K562 (cell line): Measurements from ENCODE around the gene LRRTM4. TPM values are rescaled to one million over a fixed set of nuclear protein-coding genes. Genes with fewer than 3 reads are reported as not detected.

Source experiments
- ATAC-seq: fragments of 200-7000 bp; cut with Tn5 transposase; 3 replicates; pipeline ENCODE4 v1.9.1; 2020; ENCODE audit warnings: moderate library complexity
- BruUV-seq: library from RNA; stranded (reverse); fragments of 400-500 nt; replicated peaks from 2 replicates; lab custom pipeline; 2021; lab: Mats Ljungman, UMichigan
- CTCF ChIA-PET: fragments of 300-600 bp; formaldehyde crosslinking; extraction: SDS; loops from one replicate; lab custom pipeline; 2021; ENCODE audit warnings: low intra/inter-chr PET ratio; lab: Yijun Ruan, JAX
- POLR2A ChIA-PET: fragments of 300-600, 350-650 bp; sonication (Branson Sonifier 250); formaldehyde crosslinking; extraction: SDS; loops from one replicate; lab custom pipeline; 2021; ENCODE audit warnings: antibody characterized with exemption, inconsistent platforms; lab: Yijun Ruan, JAX
- DNase-seq, 4 experiments: peaks; one replicate each; pipeline versions ENCODE4 v3.0.0 to v3.0.0-alpha.2; 2011 to 2018; ENCODE audit warnings: low spot score in 3 of 4, mixed read lengths in 3 of 4; ENCODE audit errors: extremely low read depth in 1 of 4
- FAIRE-seq: peaks from 2 replicates; lab custom pipeline; 2011; peaks lifted over from hg19 to GRCh38; lab: Jason Lieb, UNC
- H2AFZ ChIP-seq: 2 replicates; pipeline ENCODE4 v1.6.0; 2011; ENCODE audit warnings: low read depth, low read length, control low read depth, inconsistent platforms
- H3K27ac ChIP-seq: fragments of 200-600 bp; 3 replicates; pipeline ENCODE4 v1.8.0; 2011; ENCODE audit warnings: low read depth, mild to moderate bottlenecking, control low read depth, inconsistent platforms, low read length, moderate library complexity, mixed read lengths; ENCODE audit errors: extremely low read depth
- H3K27me3 ChIP-seq, 2 experiments: fragments of 300-600 bp in 1 of 2; 2 replicates in 1 of 2; 3 replicates in 1 of 2; pipeline versions ENCODE4 v1.6.0 to v1.8.0; 2011; ENCODE audit warnings: inconsistent platforms in 2 of 2, low read length in 2 of 2, mild to moderate bottlenecking in 1 of 2, mixed read lengths in 1 of 2, moderate library complexity in 1 of 2; ENCODE audit not compliant: control insufficient read depth in 2 of 2, insufficient read depth in 2 of 2
- H3K36me3 ChIP-seq: fragments of 300-600 bp; 3 replicates; pipeline ENCODE4 v1.8.0; 2011; ENCODE audit warnings: mild to moderate bottlenecking, low read length, inconsistent platforms; ENCODE audit not compliant: control insufficient read depth, insufficient read depth
- H3K4me1 ChIP-seq, 2 experiments: fragments of 200-600 bp in 1 of 2; replicated peaks in 1 of 2; 2 replicates in 1 of 2; 3 replicates in 1 of 2; pipeline versions ENCODE4 v1.5.1 to v1.8.0; 2011; ENCODE audit warnings: inconsistent platforms in 2 of 2, low read length in 2 of 2, mild to moderate bottlenecking in 1 of 2, mixed read lengths in 1 of 2, moderate library complexity in 1 of 2; ENCODE audit not compliant: control insufficient read depth in 2 of 2, insufficient read depth in 2 of 2
- H3K4me2 ChIP-seq: 2 replicates; pipeline ENCODE4 v1.6.1; 2011; ENCODE audit warnings: low read length, control low read depth, inconsistent platforms, mixed read lengths; ENCODE audit not compliant: insufficient read depth
- H3K4me3 ChIP-seq: fragments of 200-600 bp; sonication (generic), shearing (Covaris generic); 2 replicates; pipeline ENCODE4 v1.5.1; 2016; ENCODE audit warnings: control low read depth, inconsistent platforms
- H3K79me2 ChIP-seq: fragments of 200-600 bp; 3 replicates; pipeline ENCODE4 v1.8.0; 2011; ENCODE audit warnings: low read length, inconsistent platforms; ENCODE audit not compliant: control insufficient read depth, insufficient read depth
- H3K9ac ChIP-seq, 2 experiments: 2 replicates each; pipeline versions ENCODE4 v1.6.0 to v1.6.1; 2011; ENCODE audit warnings: low read depth in 2 of 2, low read length in 2 of 2, control low read depth in 1 of 2, inconsistent platforms in 1 of 2, mild to moderate bottlenecking in 1 of 2, mixed read lengths in 1 of 2; ENCODE audit not compliant: insufficient read depth in 1 of 2
- H3K9me1 ChIP-seq: one replicate; pipeline ENCODE4 v1.6.0; 2011; ENCODE audit warnings: inconsistent platforms, mild to moderate bottlenecking, low read length, moderate library complexity; ENCODE audit not compliant: control insufficient read depth, insufficient read depth
- H3K9me3 ChIP-seq: replicated peaks from 2 replicates; pipeline ENCODE4 v1.5.1; 2011; ENCODE audit warnings: low read depth, low read length, inconsistent platforms; ENCODE audit not compliant: control insufficient read depth, insufficient read depth
- H4K20me1 ChIP-seq: replicated peaks from 2 replicates; pipeline ENCODE4 v1.6.1; 2011; ENCODE audit warnings: low read length, inconsistent platforms, mixed read lengths; ENCODE audit not compliant: control insufficient read depth, insufficient read depth
- BACH1 ChIP-seq: fragments of 200-800 bp; sonication (Bioruptor generic); IDR thresholded peaks from 2 replicates; pipeline ENCODE4 v1.6.1; 2016; ENCODE audit warnings: missing genetic modification characterization, missing compliant biosample characterization
- CHD4 ChIP-seq: fragments of 200-600 bp; sonication (generic); IDR thresholded peaks from 3 replicates; pipeline ENCODE4 v1.6.1; 2012; ENCODE audit warnings: low read depth, mild to moderate bottlenecking, mixed read lengths, low read length, inconsistent platforms; ENCODE audit not compliant: insufficient read depth, insufficient replicate concordance, poor library complexity, severe bottlenecking
- FIP1L1 ChIP-seq: fragments of 200-400 bp; formaldehyde crosslinking; IDR thresholded peaks from 2 replicates; pipeline ENCODE4 v1.6.1; 2018; ENCODE audit warnings: mild to moderate bottlenecking, low read depth, low read length; ENCODE audit not compliant: poor library complexity, severe bottlenecking
- KDM4B ChIP-seq, 2 experiments: fragments of 450-650 bp in 1 of 2; sonication (generic) in 1 of 2; IDR thresholded peaks; 2 replicates each; pipeline ENCODE4 v1.6.1; 2016 to 2017; ENCODE audit warnings: borderline replicate concordance in 2 of 2, antibody characterized with exemption in 1 of 2, low read depth in 1 of 2, mild to moderate bottlenecking in 1 of 2
- MAFF ChIP-seq: IDR thresholded peaks from 2 replicates; pipeline ENCODE4 v1.6.1; 2012; ENCODE audit warnings: low read length, improper control_type of control experiment
- MCM3 ChIP-seq: fragments of 450-650 bp; IDR thresholded peaks from 2 replicates; pipeline ENCODE4 v1.6.1; 2016
- RUNX1 ChIP-seq: sonication (generic); IDR thresholded peaks from 2 replicates; pipeline ENCODE4 v1.6.1; 2016; ENCODE audit warnings: antibody characterized with exemption, low read depth
- SNRNP70 ChIP-seq: fragments of 200-400 bp; formaldehyde crosslinking; optimal IDR thresholded peaks from 2 replicates; pipeline ENCODE3; 2017; ENCODE audit warnings: low read depth, low read length
- SPI1 ChIP-seq: IDR thresholded peaks from 2 replicates; pipeline ENCODE4 v1.6.1; 2011; ENCODE audit warnings: low read depth, low read length, control low read depth, borderline replicate concordance
- ZNF3 ChIP-seq: fragments of 250-450 bp; sonication (Bioruptor Pico); IDR thresholded peaks from 2 replicates; pipeline ENCODE4 v1.5.0; 2021; ENCODE audit warnings: mild to moderate bottlenecking, moderate library complexity
- ZNF444 ChIP-seq: fragments of 250-450 bp; sonication (Bioruptor Pico); IDR thresholded peaks from 2 replicates; pipeline ENCODE4 v1.4.0; 2020; ENCODE audit warnings: mild to moderate bottlenecking, moderate library complexity
- ZNF780A ChIP-seq: fragments of 250-450 bp; sonication (Bioruptor Pico); IDR thresholded peaks from 2 replicates; pipeline ENCODE4 v1.5.0; 2021; ENCODE audit warnings: mild to moderate bottlenecking
- WGBS: fragments of 100-300 bp; shearing (Covaris generic); methylation state at CpG from one replicate; pipeline ENCODE4 v1.1.6; 2016; ENCODE audit warnings: low coverage, mixed read lengths; ENCODE audit not compliant: insufficient coverage; ENCODE audit errors: missing lambda C conversion rate; 5-methylcytosine and 5-hydroxymethylcytosine counted together
- in situ Hi-C: fragments of 300-500 bp; cut with MboI; formaldehyde crosslinking; loops from 4 replicates; pipeline ENCODE4 v1.15.0; 2018; ENCODE audit warnings: inconsistent platforms, mixed read lengths
- intact Hi-C: fragments of 100-400 bp; cut with micrococcal nuclease; formaldehyde crosslinking; loops from 2 replicates; pipeline ENCODE4 v1.14.2; 2022
- polyA plus RNA-seq, 8 experiments: library from polyadenylated mRNA; depleted of rRNA in 4 of 8; stranded (reverse) in 5 of 8; unstranded in 3 of 8; fragments of >200 nt; fragmentation: Nextera tagmentation in 2 of 8; fragmentation: Illumina TruSeq in 1 of 8; extraction: Ambion mirVana in 2 of 8; extraction: Trizol in 1 of 8; gene quantifications; 2 replicates each; pipeline versions ENCODE4 v1.2.1 to v1.2.3, GENCODE V29; 2011 to 2014; ENCODE audit warnings: inconsistent platforms in 1 of 8, missing spikeins in 1 of 8
- total RNA-seq, 7 experiments: library from RNA; depleted of rRNA in 6 of 7; stranded (reverse); fragments of >200 nt in 6 of 7; fragmentation: Illumina TruSeq in 2 of 7; extraction: Trizol in 2 of 7; gene quantifications; 2 replicates each; pipeline versions ENCODE4 v1.2.1 to v1.2.3, GENCODE V29; 2011 to 2021; ENCODE audit warnings: low replicate concordance in 1 of 7
- TF ChIP-seq, protein P1 (sequence below): fragments of 450-650 bp; conservative IDR thresholded peaks from 2 replicates; pipeline ENCODE4 v1.6.1; 2016; ENCODE audit warnings: missing genetic modification characterization, low read depth, mild to moderate bottlenecking, control low read depth, missing compliant biosample characterization
- TF ChIP-seq, protein P2 (sequence below): sonication (generic); formaldehyde crosslinking; IDR thresholded peaks from 2 replicates; pipeline ENCODE4 v1.8.0; 2022; ENCODE audit warnings: missing genetic modification reagents, mild to moderate bottlenecking, borderline replicate concordance
- TF ChIP-seq, protein P3 (sequence below): IDR thresholded peaks from 2 replicates; pipeline ENCODE4 v1.6.1; 2012; ENCODE audit warnings: low read depth, low read length, improper control_type of control experiment, borderline replicate concordance

Gene LRRTM4
- total and polyA plus RNA-seq, 9 of the 15 experiments (the other 6 are each of a cell fraction or from before 2014, with no cell fraction given) = 0.04 TPM; not detected in 6

DNA sequence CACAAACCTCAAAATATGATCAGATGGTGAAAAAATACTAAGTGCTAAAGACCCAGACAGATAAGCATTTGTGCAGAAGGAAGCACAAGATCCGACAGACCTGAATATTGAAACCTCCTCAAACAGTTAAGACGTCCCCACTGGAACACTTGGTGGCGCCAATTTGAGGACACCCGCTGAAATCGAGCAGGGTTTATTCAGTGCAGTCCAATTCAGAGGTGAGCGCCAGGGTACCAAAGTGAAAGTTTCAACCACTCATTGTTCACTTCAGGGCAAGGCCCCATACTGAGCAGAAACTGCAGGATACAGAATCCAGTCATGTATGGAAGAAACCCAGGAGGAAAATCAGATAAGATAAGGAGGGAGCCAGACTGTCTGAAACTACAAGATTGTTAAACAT lies 417.6 kb downstream of the LRRTM4 start:
- BruUV-seq = no TSS peak
- ChIA-PET CTCF (no interaction called here), POLR2A (no interaction called here)
- H2AFZ ChIP-seq = no peak overlapping the region
- H3K27me3 ChIP-seq = no peaks in the 10 kb centered on the region
- H3K9me1 ChIP-seq = no peaks in the 10 kb centered on the region
- TF ChIP-seq, protein P1, sequence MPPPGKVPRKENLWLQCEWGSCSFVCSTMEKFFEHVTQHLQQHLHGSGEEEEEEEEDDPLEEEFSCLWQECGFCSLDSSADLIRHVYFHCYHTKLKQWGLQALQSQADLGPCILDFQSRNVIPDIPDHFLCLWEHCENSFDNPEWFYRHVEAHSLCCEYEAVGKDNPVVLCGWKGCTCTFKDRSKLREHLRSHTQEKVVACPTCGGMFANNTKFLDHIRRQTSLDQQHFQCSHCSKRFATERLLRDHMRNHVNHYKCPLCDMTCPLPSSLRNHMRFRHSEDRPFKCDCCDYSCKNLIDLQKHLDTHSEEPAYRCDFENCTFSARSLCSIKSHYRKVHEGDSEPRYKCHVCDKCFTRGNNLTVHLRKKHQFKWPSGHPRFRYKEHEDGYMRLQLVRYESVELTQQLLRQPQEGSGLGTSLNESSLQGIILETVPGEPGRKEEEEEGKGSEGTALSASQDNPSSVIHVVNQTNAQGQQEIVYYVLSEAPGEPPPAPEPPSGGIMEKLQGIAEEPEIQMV (tag) = no peak
- TF ChIP-seq, protein P2, sequence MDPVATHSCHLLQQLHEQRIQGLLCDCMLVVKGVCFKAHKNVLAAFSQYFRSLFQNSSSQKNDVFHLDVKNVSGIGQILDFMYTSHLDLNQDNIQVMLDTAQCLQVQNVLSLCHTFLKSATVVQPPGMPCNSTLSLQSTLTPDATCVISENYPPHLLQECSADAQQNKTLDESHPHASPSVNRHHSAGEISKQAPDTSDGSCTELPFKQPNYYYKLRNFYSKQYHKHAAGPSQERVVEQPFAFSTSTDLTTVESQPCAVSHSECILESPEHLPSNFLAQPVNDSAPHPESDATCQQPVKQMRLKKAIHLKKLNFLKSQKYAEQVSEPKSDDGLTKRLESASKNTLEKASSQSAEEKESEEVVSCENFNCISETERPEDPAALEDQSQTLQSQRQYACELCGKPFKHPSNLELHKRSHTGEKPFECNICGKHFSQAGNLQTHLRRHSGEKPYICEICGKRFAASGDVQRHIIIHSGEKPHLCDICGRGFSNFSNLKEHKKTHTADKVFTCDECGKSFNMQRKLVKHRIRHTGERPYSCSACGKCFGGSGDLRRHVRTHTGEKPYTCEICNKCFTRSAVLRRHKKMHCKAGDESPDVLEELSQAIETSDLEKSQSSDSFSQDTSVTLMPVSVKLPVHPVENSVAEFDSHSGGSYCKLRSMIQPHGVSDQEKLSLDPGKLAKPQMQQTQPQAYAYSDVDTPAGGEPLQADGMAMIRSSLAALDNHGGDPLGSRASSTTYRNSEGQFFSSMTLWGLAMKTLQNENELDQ (CRISPR knock-in tag) = no peak
- TF ChIP-seq SNRNP70 (no peak), SPI1 (no peak), FIP1L1 (no peak), MCM3 (no peak), KDM4B (IDR thresholded peaks at IDR 0.05; ENCODE audit: borderline replicate concordance in 2 of 2, low read depth in 1 of 2) (no peak), RUNX1 (no peak), CHD4 (no peak), MAFF (no peak), ZNF444 (CRISPR knock-in tag) (no peak), BACH1 (tag) (no peak), ZNF3 (CRISPR knock-in tag) (no peak), ZNF780A (CRISPR knock-in tag) (no peak)
- TF ChIP-seq, protein P3, sequence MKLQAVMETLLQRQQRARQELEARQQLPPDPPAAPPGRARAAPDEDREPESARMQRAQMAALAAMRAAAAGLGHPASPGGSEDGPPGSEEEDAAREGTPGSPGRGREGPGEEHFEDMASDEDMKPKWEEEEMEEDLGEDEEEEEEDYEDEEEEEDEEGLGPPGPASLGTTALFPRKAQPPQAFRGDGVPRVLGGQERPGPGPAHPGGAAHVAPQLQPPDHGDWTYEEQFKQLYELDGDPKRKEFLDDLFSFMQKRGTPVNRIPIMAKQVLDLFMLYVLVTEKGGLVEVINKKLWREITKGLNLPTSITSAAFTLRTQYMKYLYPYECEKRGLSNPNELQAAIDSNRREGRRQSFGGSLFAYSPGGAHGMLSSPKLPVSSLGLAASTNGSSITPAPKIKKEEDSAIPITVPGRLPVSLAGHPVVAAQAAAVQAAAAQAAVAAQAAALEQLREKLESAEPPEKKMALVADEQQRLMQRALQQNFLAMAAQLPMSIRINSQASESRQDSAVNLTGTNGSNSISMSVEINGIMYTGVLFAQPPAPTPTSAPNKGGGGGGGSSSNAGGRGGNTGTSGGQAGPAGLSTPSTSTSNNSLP = no peak
- no peaks in the 10 kb centered on the region for H3K4me1 ChIP-seq
- DNase-seq (no peak), ATAC-seq (no peak), FAIRE-seq (no peak)
- H3K79me2 ChIP-seq = no peaks in the 10 kb centered on the region
- H3K4me2 ChIP-seq = no peak overlapping the region
- H4K20me1 ChIP-seq = no peaks in the 10 kb centered on the region
- no peak overlapping the region for H3K4me3 ChIP-seq
- H3K36me3 ChIP-seq = no peaks in the 10 kb centered on the region
- in situ Hi-C loops = no loop called here
- H3K27ac ChIP-seq = no peak overlapping the region
- H3K9me3 ChIP-seq = no peaks in the 10 kb centered on the region
- 2% methylated on average over 6 of the region's 6 CpGs for WGBS
- intact Hi-C loops = no loop called here
- no peak overlapping the region for H3K9ac ChIP-seq
